Measurements from ENCODE around the gene LRRN2.

LRRN2 gene

DNA sequence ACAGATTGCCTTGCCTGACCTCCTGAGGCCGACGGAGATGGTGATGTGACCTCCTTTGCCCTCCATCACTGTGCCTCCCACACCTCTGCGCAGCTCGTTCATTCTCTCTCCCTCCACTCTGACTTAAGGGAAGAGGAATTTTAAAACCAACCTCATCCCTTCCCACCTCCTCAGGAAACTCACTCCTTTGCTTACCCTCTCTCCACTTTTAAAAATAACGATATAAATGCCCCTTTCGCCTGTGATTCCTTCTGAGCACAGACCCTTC is 21.2 kb downstream of the LRRN2 start:
- H3K9me3 ChIP-seq (ENCODE audit: control insufficient read depth in 2 of 2, low read length in 2 of 2), result no peaks in the 10 kb centered on the region
- H3K9ac ChIP-seq (ENCODE audit: low read depth in 1 of 2, low read length in 2 of 2), result no peak overlapping the region
- H3K4me3 ChIP-seq (ENCODE audit: low read length in 2 of 2), result no peak overlapping the region
- no peaks in the 10 kb centered on the region for H3K36me3 ChIP-seq (ENCODE audit: control insufficient read depth in 2 of 2, insufficient read depth in 2 of 2, low read length in 2 of 2)
- no peak overlapping the region for H3K27ac ChIP-seq (ENCODE audit: low read depth in 2 of 2, low read length in 2 of 2)
- H3K4me1 ChIP-seq (ENCODE audit: control insufficient read depth in 2 of 2, insufficient read depth in 2 of 2, low read length in 2 of 2), result peaks cover 0 to 5% of the 10 kb centered on the region in 2 donors
- H3K27me3 ChIP-seq (ENCODE audit: control insufficient read depth in 2 of 2, insufficient read depth in 2 of 2, low read length in 2 of 2), result no peaks in the 10 kb centered on the region

DNA sequence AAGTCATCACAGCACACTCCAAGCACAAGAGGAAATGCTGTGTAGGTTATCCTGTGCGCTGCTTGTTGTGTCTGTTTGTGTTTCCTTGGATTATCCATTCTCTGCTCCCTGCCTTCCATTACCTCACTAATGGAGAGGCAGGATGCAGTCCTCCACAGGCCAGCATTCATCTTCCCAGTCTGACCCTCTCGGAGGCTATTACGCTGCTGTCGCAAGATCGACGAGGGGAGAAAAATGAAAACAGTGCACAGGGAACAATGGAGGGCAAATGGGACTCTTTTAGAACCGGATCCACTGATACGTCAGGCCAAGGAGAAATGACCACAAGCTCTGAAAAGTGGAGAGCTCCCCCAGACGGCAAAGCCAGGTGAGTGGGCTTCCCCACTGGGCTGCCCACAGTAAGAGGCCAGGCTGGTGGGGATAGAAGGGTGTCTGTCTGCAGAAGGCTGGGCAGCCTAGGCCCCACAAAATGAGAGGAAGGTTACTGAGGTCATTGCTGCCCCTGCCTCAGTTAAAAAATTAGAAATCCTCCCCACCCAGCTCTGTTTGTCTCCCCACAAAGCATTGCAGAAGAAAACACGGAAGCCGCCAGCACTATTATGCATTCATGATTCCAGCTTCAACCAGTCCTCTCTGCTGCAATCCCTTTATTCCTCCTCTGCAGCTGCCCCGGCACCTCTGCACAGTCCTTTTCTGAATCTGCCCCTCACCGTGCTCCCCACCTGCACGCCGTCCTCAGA is 21.7 kb downstream of the LRRN2 start:
- H3K9ac ChIP-seq (ENCODE audit: low read depth in 1 of 2, low read length in 2 of 2), result no peak overlapping the region
- H3K36me3 ChIP-seq (ENCODE audit: control insufficient read depth in 2 of 2, insufficient read depth in 2 of 2, low read length in 2 of 2), result no peaks in the 10 kb centered on the region
- H3K9me3 ChIP-seq (ENCODE audit: control insufficient read depth in 2 of 2, low read length in 2 of 2), result no peaks in the 10 kb centered on the region
- H3K27me3 ChIP-seq (ENCODE audit: control insufficient read depth in 2 of 2, insufficient read depth in 2 of 2, low read length in 2 of 2), result no peaks in the 10 kb centered on the region
- peaks cover 0 to 5% of the 10 kb centered on the region in 2 donors for H3K4me1 ChIP-seq (ENCODE audit: control insufficient read depth in 2 of 2, insufficient read depth in 2 of 2, low read length in 2 of 2)
- no peak overlapping the region for H3K4me3 ChIP-seq (ENCODE audit: low read length in 2 of 2)
- no peak overlapping the region for H3K27ac ChIP-seq (ENCODE audit: low read depth in 2 of 2, low read length in 2 of 2)

DNA sequence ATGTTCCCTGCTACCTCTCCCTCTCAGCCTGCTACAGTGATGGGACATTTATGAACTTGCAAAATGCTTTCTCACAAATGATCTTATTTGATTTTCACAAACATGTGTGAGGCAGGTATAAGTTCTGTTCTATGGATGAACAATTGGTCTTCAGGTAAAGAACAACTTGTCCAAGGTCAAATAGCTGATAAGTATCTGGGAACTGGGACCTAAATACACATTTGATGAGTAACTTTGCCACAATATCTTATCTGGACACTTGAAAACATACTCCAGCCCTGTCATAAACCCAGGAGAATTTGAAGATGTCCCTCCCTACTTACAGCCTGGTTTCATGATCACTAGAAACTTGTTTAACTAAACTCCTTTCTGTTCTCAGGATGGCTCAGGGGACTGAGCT is 23.0 kb downstream of the LRRN2 start:
- H3K9me3 ChIP-seq (ENCODE audit: control insufficient read depth in 2 of 2, low read length in 2 of 2), result no peaks in the 10 kb centered on the region
- H3K27ac ChIP-seq (ENCODE audit: low read depth in 2 of 2, low read length in 2 of 2), result no peak overlapping the region
- H3K36me3 ChIP-seq (ENCODE audit: control insufficient read depth in 2 of 2, insufficient read depth in 2 of 2, low read length in 2 of 2), result no peaks in the 10 kb centered on the region
- no peak overlapping the region for H3K4me3 ChIP-seq (ENCODE audit: low read length in 2 of 2)
- H3K9ac ChIP-seq (ENCODE audit: low read depth in 1 of 2, low read length in 2 of 2), result no peak overlapping the region
- H3K4me1 ChIP-seq (ENCODE audit: control insufficient read depth in 2 of 2, insufficient read depth in 2 of 2, low read length in 2 of 2), result no peaks in the 10 kb centered on the region
- no peaks in the 10 kb centered on the region for H3K27me3 ChIP-seq (ENCODE audit: control insufficient read depth in 2 of 2, insufficient read depth in 2 of 2, low read length in 2 of 2)

DNA sequence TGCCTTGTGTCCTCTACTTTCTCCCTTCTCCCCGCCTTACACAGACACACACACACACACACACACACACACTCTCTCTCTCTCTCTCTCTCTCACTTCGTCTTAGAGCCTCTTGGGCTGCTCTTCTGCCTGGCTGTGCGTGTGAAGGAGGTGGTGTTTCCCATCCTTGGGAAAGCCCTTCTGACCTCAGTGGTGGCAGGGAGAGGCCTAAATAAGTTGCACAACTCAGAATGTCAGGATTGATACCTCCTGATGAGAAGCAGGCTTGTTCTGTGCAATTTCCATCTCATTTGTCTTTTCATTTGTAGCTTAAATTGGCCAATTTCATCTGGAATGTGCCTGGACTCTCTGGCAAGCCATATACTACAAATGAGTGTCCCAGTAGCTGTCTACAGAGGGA is 25.0 kb downstream of the LRRN2 start:
- H3K4me1 ChIP-seq (ENCODE audit: control insufficient read depth in 2 of 2, insufficient read depth in 2 of 2, low read length in 2 of 2), result no peaks in the 10 kb centered on the region
- H3K27ac ChIP-seq (ENCODE audit: low read depth in 2 of 2, low read length in 2 of 2), result no peak overlapping the region
- H3K9me3 ChIP-seq (ENCODE audit: control insufficient read depth in 2 of 2, low read length in 2 of 2), result no peaks in the 10 kb centered on the region
- no peak overlapping the region for H3K9ac ChIP-seq (ENCODE audit: low read depth in 1 of 2, low read length in 2 of 2)
- H3K27me3 ChIP-seq (ENCODE audit: control insufficient read depth in 2 of 2, insufficient read depth in 2 of 2, low read length in 2 of 2), result no peaks in the 10 kb centered on the region
- no peaks in the 10 kb centered on the region for H3K36me3 ChIP-seq (ENCODE audit: control insufficient read depth in 2 of 2, insufficient read depth in 2 of 2, low read length in 2 of 2)
- no peak overlapping the region for H3K4me3 ChIP-seq (ENCODE audit: low read length in 2 of 2)

DNA sequence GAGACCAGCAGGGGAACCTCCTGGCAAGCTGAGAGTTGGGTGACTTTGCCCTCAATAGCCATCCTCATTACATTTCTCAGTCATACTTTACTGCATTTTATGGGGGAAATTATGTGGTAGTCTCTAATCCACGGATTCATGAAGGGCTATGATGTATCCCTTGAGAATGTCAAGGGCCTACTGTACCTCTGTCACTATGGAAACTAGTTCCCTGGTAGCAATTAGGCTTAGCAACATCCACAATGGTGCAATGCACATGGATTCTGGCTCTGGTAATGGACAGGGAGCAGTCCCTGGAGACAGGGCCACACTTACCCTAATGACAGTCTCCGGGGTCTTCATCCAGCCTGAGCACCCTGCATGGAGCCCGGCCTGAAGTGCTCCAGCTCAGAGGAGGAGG is 26.5 kb downstream of the LRRN2 start:
- no peaks in the 10 kb centered on the region for H3K4me1 ChIP-seq (ENCODE audit: control insufficient read depth in 2 of 2, insufficient read depth in 2 of 2, low read length in 2 of 2)
- no peaks in the 10 kb centered on the region for H3K9me3 ChIP-seq (ENCODE audit: control insufficient read depth in 2 of 2, low read length in 2 of 2)
- no peak overlapping the region for H3K27ac ChIP-seq (ENCODE audit: low read depth in 2 of 2, low read length in 2 of 2)
- H3K4me3 ChIP-seq (ENCODE audit: low read length in 2 of 2), result no peak overlapping the region
- no peaks in the 10 kb centered on the region for H3K27me3 ChIP-seq (ENCODE audit: control insufficient read depth in 2 of 2, insufficient read depth in 2 of 2, low read length in 2 of 2)
- H3K9ac ChIP-seq (ENCODE audit: low read depth in 1 of 2, low read length in 2 of 2), result no peak overlapping the region
- H3K36me3 ChIP-seq (ENCODE audit: control insufficient read depth in 2 of 2, insufficient read depth in 2 of 2, low read length in 2 of 2), result no peaks in the 10 kb centered on the region

DNA sequence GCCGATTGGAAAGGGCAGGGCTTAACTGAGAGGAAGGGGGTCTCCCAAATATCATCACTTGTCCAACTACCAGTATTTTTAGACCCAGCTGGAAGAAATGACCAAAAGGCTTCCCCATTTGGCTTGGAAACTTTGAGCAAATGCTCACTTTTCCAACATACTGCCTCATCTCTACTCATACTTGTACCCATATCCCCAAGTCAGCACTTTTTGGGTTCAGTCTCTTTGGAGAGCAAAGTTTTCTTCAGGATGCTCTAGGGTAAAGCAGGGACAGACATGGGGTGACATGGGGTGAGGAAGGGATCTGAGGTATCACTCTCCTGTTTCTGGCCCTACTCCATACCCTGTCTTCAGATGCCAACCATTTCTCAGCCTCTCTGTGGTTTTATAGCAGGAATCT is 27.2 kb downstream of the LRRN2 start:
- H3K9me3 ChIP-seq (ENCODE audit: control insufficient read depth in 2 of 2, low read length in 2 of 2), result no peaks in the 10 kb centered on the region
- no peak overlapping the region for H3K4me3 ChIP-seq (ENCODE audit: low read length in 2 of 2)
- no peaks in the 10 kb centered on the region for H3K36me3 ChIP-seq (ENCODE audit: control insufficient read depth in 2 of 2, insufficient read depth in 2 of 2, low read length in 2 of 2)
- H3K27me3 ChIP-seq (ENCODE audit: control insufficient read depth in 2 of 2, insufficient read depth in 2 of 2, low read length in 2 of 2), result no peaks in the 10 kb centered on the region
- no peak overlapping the region for H3K9ac ChIP-seq (ENCODE audit: low read depth in 1 of 2, low read length in 2 of 2)
- H3K27ac ChIP-seq (ENCODE audit: low read depth in 2 of 2, low read length in 2 of 2), result no peak overlapping the region
- no peaks in the 10 kb centered on the region for H3K4me1 ChIP-seq (ENCODE audit: control insufficient read depth in 2 of 2, insufficient read depth in 2 of 2, low read length in 2 of 2)

DNA sequence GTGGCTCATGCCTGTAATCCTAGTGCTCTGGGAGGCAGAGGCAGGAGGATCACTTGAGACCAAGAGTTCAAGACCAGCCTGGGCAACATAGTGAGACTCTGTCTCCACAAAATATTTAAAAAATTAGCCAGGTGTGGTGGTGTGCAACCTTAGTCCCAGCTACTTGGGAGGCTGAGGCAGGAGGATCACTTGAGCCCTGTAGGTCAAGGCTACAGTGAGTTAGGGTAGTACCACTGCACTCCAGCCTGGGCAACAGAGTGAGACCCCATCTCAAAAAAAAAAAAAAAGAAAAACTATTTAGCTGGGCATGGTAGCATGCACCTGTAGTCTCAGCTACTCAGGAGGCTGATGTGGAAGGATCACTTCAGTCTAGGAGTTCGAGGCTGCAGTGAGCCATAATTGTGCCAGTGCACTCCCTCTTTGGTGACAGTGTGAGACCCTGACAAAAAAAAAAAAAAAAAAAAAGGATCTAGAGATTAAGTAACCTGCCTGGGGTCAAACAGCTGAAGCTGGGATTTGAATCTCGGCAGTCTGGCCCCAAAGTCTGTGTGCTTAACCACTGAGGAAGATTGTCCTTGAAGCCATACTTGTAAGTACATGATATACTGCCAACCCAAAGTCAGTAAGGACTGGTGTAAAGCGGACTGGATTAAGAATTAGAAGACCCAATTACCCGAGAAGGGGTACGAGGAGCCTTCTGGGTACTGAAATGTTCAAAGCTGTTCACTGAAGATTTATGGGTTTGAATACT is 31.8 kb downstream of the LRRN2 start:
- Histone ChIP-seq H3K9ac (ENCODE audit: low read depth in 1 of 2, low read length in 2 of 2) (no peak overlapping the region), H3K4me3 (ENCODE audit: low read length in 2 of 2) (no peak overlapping the region), H3K9me3 (ENCODE audit: control insufficient read depth in 2 of 2, low read length in 2 of 2) (no peaks in the 10 kb centered on the region), H3K4me1 (ENCODE audit: control insufficient read depth in 2 of 2, insufficient read depth in 2 of 2, low read length in 2 of 2) (peaks cover 42 to 43% of the 10 kb centered on the region in 2 donors), H3K27ac (ENCODE audit: low read depth in 2 of 2, low read length in 2 of 2) (no peak overlapping the region), H3K27me3 (ENCODE audit: control insufficient read depth in 2 of 2, insufficient read depth in 2 of 2, low read length in 2 of 2) (no peaks in the 10 kb centered on the region), H3K36me3 (ENCODE audit: control insufficient read depth in 2 of 2, insufficient read depth in 2 of 2, low read length in 2 of 2) (no peaks in the 10 kb centered on the region)

DNA sequence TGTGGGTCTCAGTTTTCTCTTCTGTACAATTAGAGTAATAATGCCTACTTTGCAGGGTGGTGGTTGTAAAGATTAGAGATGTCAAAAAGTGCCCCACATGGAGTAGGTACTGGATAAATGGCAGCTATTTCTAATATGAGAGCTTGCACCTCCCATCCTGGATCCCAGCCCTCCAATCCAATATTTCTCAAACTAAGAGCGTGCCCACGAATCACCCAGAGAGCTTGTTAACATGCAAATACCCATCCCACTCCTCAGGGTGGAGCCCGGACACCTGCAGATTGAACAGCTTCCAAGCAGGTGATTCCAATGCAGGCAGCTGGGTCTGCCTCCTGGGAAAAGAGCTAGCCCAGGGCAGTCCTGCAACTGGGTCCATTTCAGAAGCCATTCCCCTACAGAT is 33.0 kb downstream of the LRRN2 start:
- Histone ChIP-seq H3K9me3 (ENCODE audit: control insufficient read depth in 2 of 2, low read length in 2 of 2) (no peaks in the 10 kb centered on the region), H3K4me1 (ENCODE audit: control insufficient read depth in 2 of 2, insufficient read depth in 2 of 2, low read length in 2 of 2) (peaks cover 44 to 46% of the 10 kb centered on the region in 2 donors), H3K27me3 (ENCODE audit: control insufficient read depth in 2 of 2, insufficient read depth in 2 of 2, low read length in 2 of 2) (no peaks in the 10 kb centered on the region), H3K9ac (ENCODE audit: low read depth in 1 of 2, low read length in 2 of 2) (no peak overlapping the region), H3K36me3 (ENCODE audit: control insufficient read depth in 2 of 2, insufficient read depth in 2 of 2, low read length in 2 of 2) (no peaks in the 10 kb centered on the region), H3K4me3 (ENCODE audit: low read length in 2 of 2) (no peak overlapping the region), H3K27ac (ENCODE audit: low read depth in 2 of 2, low read length in 2 of 2) (peak overlapping the region in 1 of 2 donors; percentile 23)

DNA sequence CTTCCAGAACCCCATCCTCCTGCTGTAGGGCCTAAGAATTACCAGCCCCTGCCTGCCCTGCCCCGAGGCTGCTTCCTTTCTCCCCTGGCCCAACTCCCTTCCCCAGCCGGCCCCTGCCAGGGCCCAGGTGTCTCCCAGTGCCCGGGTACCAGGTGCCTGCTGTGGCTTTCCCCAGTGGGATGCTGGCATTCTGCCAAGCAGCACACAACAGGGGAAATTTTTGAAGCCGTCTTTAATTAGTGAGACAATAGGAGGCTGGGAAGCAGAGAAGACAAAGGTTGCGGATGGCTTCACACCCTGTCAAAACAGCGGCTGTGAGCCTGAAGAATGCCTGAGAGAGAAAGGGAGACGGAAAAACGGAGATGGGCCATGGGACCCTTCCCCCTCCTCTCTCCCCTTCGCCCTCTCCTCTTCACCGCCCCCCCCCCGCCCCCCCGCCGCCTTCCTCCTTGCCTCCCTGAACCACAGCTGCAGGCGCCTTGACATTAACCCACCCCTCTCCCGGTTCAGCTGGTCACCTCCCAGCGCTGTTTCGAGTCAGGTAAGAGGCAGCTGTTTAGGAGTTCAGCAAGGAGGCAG is 33.6 kb downstream of the LRRN2 start:
- Histone ChIP-seq H3K27me3 (ENCODE audit: control insufficient read depth in 2 of 2, insufficient read depth in 2 of 2, low read length in 2 of 2) (no peaks in the 10 kb centered on the region), H3K36me3 (ENCODE audit: control insufficient read depth in 2 of 2, insufficient read depth in 2 of 2, low read length in 2 of 2) (no peaks in the 10 kb centered on the region), H3K9me3 (ENCODE audit: control insufficient read depth in 2 of 2, low read length in 2 of 2) (no peaks in the 10 kb centered on the region), H3K4me3 (ENCODE audit: low read length in 2 of 2) (peak overlapping the region in 1 of 2 donors; percentile 47), H3K27ac (ENCODE audit: low read depth in 2 of 2, low read length in 2 of 2) (peak overlapping the region; percentile 77 to 78), H3K9ac (ENCODE audit: low read depth in 1 of 2, low read length in 2 of 2) (peak overlapping the region in 1 of 2 donors; percentile 42), H3K4me1 (ENCODE audit: control insufficient read depth in 2 of 2, insufficient read depth in 2 of 2, low read length in 2 of 2) (peaks cover 46 to 47% of the 10 kb centered on the region in 2 donors)

DNA sequence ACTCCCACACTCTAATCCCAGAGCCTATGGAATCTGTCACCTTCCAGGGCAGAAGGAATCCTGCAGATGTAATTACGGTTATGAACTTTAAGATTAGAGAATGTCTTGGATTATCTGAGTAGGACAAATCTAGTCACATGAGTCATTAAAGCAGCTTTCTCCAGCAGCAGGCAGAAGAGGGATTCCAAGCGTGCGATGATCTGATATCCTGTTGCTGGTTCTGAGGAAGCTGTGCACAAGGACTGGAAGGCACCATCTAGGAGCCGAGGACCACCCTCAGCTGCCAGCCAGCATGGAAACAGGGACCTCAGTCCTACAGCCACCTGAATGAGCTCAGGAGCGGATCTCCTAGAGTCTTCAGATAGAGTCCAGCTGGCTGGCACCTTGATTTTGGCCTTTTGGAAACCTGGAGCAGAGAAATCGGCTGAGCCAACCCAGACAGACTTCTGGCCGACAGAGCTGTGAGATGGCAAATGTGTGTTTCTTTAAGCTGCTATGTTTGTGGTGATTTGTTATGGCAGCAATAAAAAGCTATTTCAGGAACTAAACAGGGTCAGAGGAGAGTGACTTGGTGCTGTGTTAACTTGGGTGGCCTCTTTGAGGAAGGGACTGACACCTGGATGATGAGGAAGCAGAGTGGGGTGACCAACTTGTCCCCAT is 34.5 kb downstream of the LRRN2 start:
- H3K4me3 ChIP-seq (ENCODE audit: low read length in 2 of 2), result peak overlapping the region; percentile 51 to 63
- peak overlapping the region in 1 of 2 donors; percentile 42 for H3K9ac ChIP-seq (ENCODE audit: low read depth in 1 of 2, low read length in 2 of 2)
- no peaks in the 10 kb centered on the region for H3K9me3 ChIP-seq (ENCODE audit: control insufficient read depth in 2 of 2, low read length in 2 of 2)
- peak overlapping the region; percentile 77 to 78 for H3K27ac ChIP-seq (ENCODE audit: low read depth in 2 of 2, low read length in 2 of 2)
- H3K4me1 ChIP-seq (ENCODE audit: control insufficient read depth in 2 of 2, insufficient read depth in 2 of 2, low read length in 2 of 2), result peaks cover 46 to 47% of the 10 kb centered on the region in 2 donors
- no peaks in the 10 kb centered on the region for H3K36me3 ChIP-seq (ENCODE audit: control insufficient read depth in 2 of 2, insufficient read depth in 2 of 2, low read length in 2 of 2)
- H3K27me3 ChIP-seq (ENCODE audit: control insufficient read depth in 2 of 2, insufficient read depth in 2 of 2, low read length in 2 of 2), result no peaks in the 10 kb centered on the region
